DOHH2 (cell line): Measurements from ENCODE around the gene SDC4.
A peak's percentile ranks its signal among the peaks of the same experiment; 100 is the strongest.
"Not testable (repeated sequence)": the region's sequence is repeated elsewhere in the genome, so short reads cannot be mapped to it uniquely, and the experiment has no call there.

Experiments used
- H3F3A ChIP-seq: fragments of 200-600 bp; sonication (generic), shearing (Covaris generic); 2 replicates; pipeline ENCODE4 v1.6.0; 2016; ENCODE audit warnings: antibody characterized with exemption, mild to moderate bottlenecking; ENCODE audit not compliant: control insufficient read depth, insufficient read depth
- H3K27ac ChIP-seq: fragments of 200-600 bp; sonication (generic); 2 replicates; pipeline ENCODE4 v1.5.1; 2014; ENCODE audit warnings: low read depth, mild to moderate bottlenecking, low read length, moderate library complexity
- H3K27me3 ChIP-seq: fragments of 200-600 bp; sonication (generic); 2 replicates; pipeline ENCODE4 v1.6.1; 2014; ENCODE audit warnings: mild to moderate bottlenecking, low read length, mixed read lengths; ENCODE audit not compliant: control insufficient read depth
- H3K36me3 ChIP-seq: fragments of 200-600 bp; sonication (generic); 2 replicates; pipeline ENCODE4 v1.6.1; 2014; ENCODE audit warnings: mild to moderate bottlenecking, low read length, moderate library complexity, mixed read lengths; ENCODE audit not compliant: control insufficient read depth
- H3K4me1 ChIP-seq: fragments of 200-600 bp; sonication (generic); 2 replicates; pipeline ENCODE4 v1.6.1; 2014; ENCODE audit warnings: mild to moderate bottlenecking, low read length, mixed read lengths; ENCODE audit not compliant: control insufficient read depth
- H3K4me2 ChIP-seq: fragments of 200-600 bp; sonication (generic); 2 replicates; pipeline ENCODE4 v1.6.0; 2014; ENCODE audit warnings: mild to moderate bottlenecking, low read length, moderate library complexity
- H3K4me3 ChIP-seq: fragments of 200-600 bp; sonication (generic); 2 replicates; pipeline ENCODE4 v1.5.1; 2014; ENCODE audit warnings: mild to moderate bottlenecking, low read length, mixed read lengths
- H3K79me2 ChIP-seq: fragments of 200-600 bp; sonication (generic); 2 replicates; pipeline ENCODE4 v1.6.1; 2014; ENCODE audit warnings: mild to moderate bottlenecking, low read length, mixed read lengths; ENCODE audit not compliant: control insufficient read depth
- H3K9me2 ChIP-seq: fragments of 200-600 bp; sonication (generic); replicated peaks from 2 replicates; pipeline ENCODE4 v1.6.1; 2014; ENCODE audit warnings: mild to moderate bottlenecking, low read length, mixed read lengths; ENCODE audit not compliant: control insufficient read depth
- H3K9me3 ChIP-seq: fragments of 200-600 bp; sonication (generic); 2 replicates; pipeline ENCODE4 v1.6.1; 2014; ENCODE audit warnings: antibody characterized with exemption, low read length, mixed read lengths; ENCODE audit not compliant: control insufficient read depth, insufficient read depth
- H4K20me1 ChIP-seq: fragments of 200-600 bp; sonication (generic); 2 replicates; pipeline ENCODE4 v1.6.0; 2014; ENCODE audit warnings: low read depth, mild to moderate bottlenecking, antibody characterized with exemption, low read length, moderate library complexity; ENCODE audit not compliant: control insufficient read depth, insufficient read depth
- EZH2phosphoT487 ChIP-seq: fragments of 200-600 bp; sonication (generic); IDR thresholded peaks from 2 replicates; pipeline ENCODE4 v1.6.1; 2017; ENCODE audit warnings: borderline replicate concordance, mild to moderate bottlenecking, antibody characterized with exemption, low read length, moderate library complexity, mixed read lengths
- TF ChIP-seq, protein P1 (sequence below): fragments of 200-600 bp; sonication (generic); IDR thresholded peaks from one replicate; pipeline ENCODE4 v1.5.1; 2014; ENCODE audit warnings: antibody characterized with exemption, mild to moderate bottlenecking, low read depth, low read length; ENCODE audit not compliant: poor library complexity, severe bottlenecking

SDC4 gene

DNA sequence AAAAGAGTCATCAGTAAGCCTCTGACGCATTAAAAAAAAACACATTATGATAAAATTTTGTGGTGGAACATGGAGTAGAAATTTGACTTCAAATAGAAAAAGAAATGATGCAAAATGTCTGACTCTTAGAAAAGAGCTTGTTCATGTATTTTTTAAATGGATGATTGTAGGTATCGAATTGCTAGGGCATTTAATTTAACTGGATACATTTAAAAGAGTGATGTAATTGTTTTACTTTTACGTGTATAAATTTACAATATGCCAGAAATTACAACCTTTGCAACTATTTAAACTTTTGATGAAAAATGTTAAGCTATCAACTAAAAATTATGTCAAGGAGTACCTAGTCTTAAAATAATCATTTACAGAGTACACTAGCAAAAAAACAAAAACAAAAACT, 4.5 kb upstream of the SDC4 start:
- Histone ChIP-seq H3K27ac (no peak overlapping the region), H3K4me2 (no peak overlapping the region), H3K4me3 (no peak overlapping the region), H3K9me2 (no peaks in the 10 kb centered on the region), H3K9me3 (no peaks in the 10 kb centered on the region), H3K4me1 (no peaks in the 10 kb centered on the region), H3K36me3 (no peaks in the 10 kb centered on the region), H3K79me2 (no peaks in the 10 kb centered on the region), H4K20me1 (no peaks in the 10 kb centered on the region), H3F3A (no peaks in the 10 kb centered on the region), H3K27me3 (peaks cover 26% of the 10 kb centered on the region)
- TF ChIP-seq, protein P1, sequence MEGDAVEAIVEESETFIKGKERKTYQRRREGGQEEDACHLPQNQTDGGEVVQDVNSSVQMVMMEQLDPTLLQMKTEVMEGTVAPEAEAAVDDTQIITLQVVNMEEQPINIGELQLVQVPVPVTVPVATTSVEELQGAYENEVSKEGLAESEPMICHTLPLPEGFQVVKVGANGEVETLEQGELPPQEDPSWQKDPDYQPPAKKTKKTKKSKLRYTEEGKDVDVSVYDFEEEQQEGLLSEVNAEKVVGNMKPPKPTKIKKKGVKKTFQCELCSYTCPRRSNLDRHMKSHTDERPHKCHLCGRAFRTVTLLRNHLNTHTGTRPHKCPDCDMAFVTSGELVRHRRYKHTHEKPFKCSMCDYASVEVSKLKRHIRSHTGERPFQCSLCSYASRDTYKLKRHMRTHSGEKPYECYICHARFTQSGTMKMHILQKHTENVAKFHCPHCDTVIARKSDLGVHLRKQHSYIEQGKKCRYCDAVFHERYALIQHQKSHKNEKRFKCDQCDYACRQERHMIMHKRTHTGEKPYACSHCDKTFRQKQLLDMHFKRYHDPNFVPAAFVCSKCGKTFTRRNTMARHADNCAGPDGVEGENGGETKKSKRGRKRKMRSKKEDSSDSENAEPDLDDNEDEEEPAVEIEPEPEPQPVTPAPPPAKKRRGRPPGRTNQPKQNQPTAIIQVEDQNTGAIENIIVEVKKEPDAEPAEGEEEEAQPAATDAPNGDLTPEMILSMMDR: no peak
- no peak for TF ChIP-seq EZH2phosphoT487

DNA sequence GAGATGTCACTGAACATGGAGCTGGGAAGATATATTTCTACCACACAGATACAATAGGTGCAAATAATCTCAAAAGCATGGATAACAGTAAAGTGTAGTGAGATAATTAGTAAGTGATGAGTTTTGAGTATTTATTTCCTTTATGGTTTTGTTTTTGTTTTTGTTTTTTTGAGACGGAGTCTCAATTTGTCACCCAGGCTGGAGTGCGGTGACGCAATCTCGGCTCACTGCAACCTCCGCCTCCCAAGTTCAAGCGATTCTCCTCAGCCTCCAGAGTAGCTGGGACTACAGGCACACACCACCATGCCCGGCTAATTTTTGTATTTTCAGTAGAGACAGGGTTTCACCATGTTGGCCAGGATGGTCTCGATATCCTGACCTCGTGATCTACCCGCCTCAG, 2.6 kb upstream of the SDC4 start:
- H3K4me2 ChIP-seq, H3F3A ChIP-seq, H3K27ac ChIP-seq, H3K4me1 ChIP-seq, H3K79me2 ChIP-seq, H4K20me1 ChIP-seq, H3K9me2 ChIP-seq, H3K9me3 ChIP-seq, H3K4me3 ChIP-seq, H3K36me3 ChIP-seq: not testable (repeated sequence)
- H3K27me3 ChIP-seq: peaks cover 45% of the 10 kb centered on the region

DNA sequence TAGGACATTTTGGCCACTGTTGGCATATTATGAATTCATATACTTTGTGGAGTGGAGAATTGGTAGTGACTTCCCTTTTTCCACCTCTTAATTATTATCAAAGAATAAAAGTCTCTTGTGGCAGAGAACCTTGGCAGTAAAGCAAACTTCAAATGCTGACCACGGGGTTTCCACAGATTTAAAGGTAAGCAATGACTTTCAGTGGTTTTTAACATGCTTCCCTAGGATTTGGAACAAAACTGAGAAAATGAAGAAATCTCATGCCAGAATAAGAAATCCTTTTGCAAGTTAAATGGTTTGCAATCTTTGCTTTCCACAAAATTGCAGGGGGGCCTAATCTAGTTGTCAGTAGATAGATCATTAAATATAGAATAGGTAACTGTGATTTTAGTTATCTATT, 2.0 kb upstream of the SDC4 start:
- Histone ChIP-seq H3K4me1 (no peaks in the 10 kb centered on the region), H3K4me2 (no peak overlapping the region), H3K9me2 (no peaks in the 10 kb centered on the region), H3K4me3 (no peak overlapping the region), H3K36me3 (no peaks in the 10 kb centered on the region), H3K27ac (no peak overlapping the region), H3K27me3 (peaks cover 50% of the 10 kb centered on the region), H3K9me3 (no peaks in the 10 kb centered on the region), H4K20me1 (no peaks in the 10 kb centered on the region), H3F3A (no peaks in the 10 kb centered on the region), H3K79me2 (no peaks in the 10 kb centered on the region)
- TF ChIP-seq EZH2phosphoT487: no peak
- TF ChIP-seq, protein P1: no peak

DNA sequence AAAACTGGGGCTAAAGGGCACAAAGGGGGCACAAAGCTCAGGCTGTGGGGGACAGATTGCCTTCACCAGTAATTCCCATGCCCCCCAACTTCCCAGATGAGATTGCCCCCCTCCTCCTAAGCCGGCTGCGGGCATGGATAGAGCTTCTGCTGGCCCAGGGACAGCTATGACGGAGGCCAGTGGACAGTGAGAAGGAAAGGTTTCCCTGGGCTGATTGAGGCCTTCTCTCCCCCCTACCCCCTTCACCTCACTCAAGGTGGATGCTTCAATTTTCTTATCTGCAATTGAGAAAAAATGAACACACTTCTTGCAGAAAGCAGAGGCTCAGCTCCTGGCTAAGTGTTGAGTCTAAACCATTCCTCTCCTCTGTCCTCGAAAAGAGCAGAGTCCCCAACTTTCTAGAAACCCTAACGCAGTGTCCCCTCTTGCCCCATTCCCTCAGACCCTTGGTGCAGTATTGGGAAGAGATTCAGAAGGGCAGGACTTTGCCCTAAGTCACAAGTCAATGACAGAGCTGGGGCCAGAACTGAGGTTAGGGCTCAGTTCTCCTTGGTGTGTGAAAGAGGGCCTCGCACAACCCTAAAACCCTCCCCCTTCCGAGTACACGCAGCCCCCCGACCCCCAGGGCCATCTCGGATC, 808 bp downstream of the SDC4 start:
- H3K4me3 ChIP-seq: no peak overlapping the region
- H3K36me3 ChIP-seq: no peaks in the 10 kb centered on the region
- no peaks in the 10 kb centered on the region for H3K79me2 ChIP-seq
- H3K27me3 ChIP-seq: peaks cover 66% of the 10 kb centered on the region
- H3F3A ChIP-seq: no peaks in the 10 kb centered on the region
- no peaks in the 10 kb centered on the region for H4K20me1 ChIP-seq
- H3K4me2 ChIP-seq: peak overlapping the region; percentile 19; the same call in 1 of the 2 replicates
- H3K4me1 ChIP-seq: no peaks in the 10 kb centered on the region
- no peak overlapping the region for H3K27ac ChIP-seq
- no peaks in the 10 kb centered on the region for H3K9me3 ChIP-seq
- TF ChIP-seq, protein P1: no peak
- no peak for TF ChIP-seq EZH2phosphoT487
- no peaks in the 10 kb centered on the region for H3K9me2 ChIP-seq
